Measurements from ENCODE around the gene ARHGAP45.
"Not testable (repeated sequence)": the region's sequence is repeated elsewhere in the genome, so short reads cannot be mapped to it uniquely, and the experiment has no call there.

The ARHGAP45 gene

GRCh38 chr19:1121395-1121794 is 54.4 kb downstream of the ARHGAP45 start:
- DNase-seq, result no peak

- no peak for DNase-seq
Observed at GRCh38 chr19:1122021-1122971, 55.3 kb downstream of the ARHGAP45 start.

- peak in 1 of 2 experiments; percentile 60 for DNase-seq
Observed at GRCh38 chr19:1122972-1123363, 56.0 kb downstream of the ARHGAP45 start.

GRCh38 chr19:1123381-1123780 is 56.4 kb downstream of the ARHGAP45 start:
- no peak for DNase-seq

GRCh38 chr19:1123885-1124677 is 57.1 kb downstream of the ARHGAP45 start:
- no peak for DNase-seq

GRCh38 chr19:1125601-1126467 is 58.9 kb downstream of the ARHGAP45 start:
- no peak for DNase-seq

- DNase-seq, result no peak
Observed at GRCh38 chr19:1126984-1127760, 60.2 kb downstream of the ARHGAP45 start.

- DNase-seq, result no peak
Observed at GRCh38 chr19:1128106-1128505, 61.1 kb downstream of the ARHGAP45 start.

GRCh38 chr19:1129084-1129483 is 62.1 kb downstream of the ARHGAP45 start:
- not testable (repeated sequence) for DNase-seq

GRCh38 chr19:1129535-1129934 is 62.6 kb downstream of the ARHGAP45 start:
- DNase-seq, result no peak

- peak in 1 of 2 experiments; percentile 18 for DNase-seq
Observed at GRCh38 chr19:1130771-1131717, 64.1 kb downstream of the ARHGAP45 start.

- peak in 1 of 2 experiments; percentile 86 for DNase-seq
Observed at GRCh38 chr19:1131718-1132551, 65.0 kb downstream of the ARHGAP45 start.

GRCh38 chr19:1132552-1133383 is 65.8 kb downstream of the ARHGAP45 start:
- DNase-seq, result no peak

GRCh38 chr19:1133471-1133929 is 66.5 kb downstream of the ARHGAP45 start:
- no peak for DNase-seq

GRCh38 chr19:1134431-1134830 is 67.5 kb downstream of the ARHGAP45 start:
- no peak for DNase-seq

- no peak for DNase-seq
Observed at GRCh38 chr19:1135454-1135853, 68.5 kb downstream of the ARHGAP45 start.

GRCh38 chr19:1136201-1136600 is 69.2 kb downstream of the ARHGAP45 start:
- DNase-seq, result peak in 1 of 2 experiments; percentile 22

Data from NCI-H526 (cell line).